CD1c-positive myeloid dendritic cell (primary cell): ENCODE data around the gene MEG3.
"Not testable (repeated sequence)": the region's sequence is repeated elsewhere in the genome, so short reads cannot be mapped to it uniquely, and the experiment has no call there.

Source experiments
- DNase-seq: peaks from one replicate; pipeline ENCODE4 v3.0.0-alpha.2; 2016; ENCODE audit errors: extremely low spot score

Gene MEG3

GRCh38 chr14:100815478-100816285 lies 10.2 kb upstream of the MEG3 start:
- DNase-seq, result no peak

GRCh38 chr14:100816286-100816949 lies 9.5 kb upstream of the MEG3 start:
- DNase-seq, result no peak

- DNase-seq, result no peak
These were observed 8.7 kb upstream of the MEG3 start for GRCh38 chr14:100816950-100817901.

GRCh38 chr14:100818221-100818699 lies 7.7 kb upstream of the MEG3 start:
- no peak for DNase-seq

- DNase-seq, result not testable (repeated sequence)
These were observed 7.0 kb upstream of the MEG3 start for GRCh38 chr14:100818923-100819322.

- DNase-seq, result no peak
These were observed 6.5 kb upstream of the MEG3 start for GRCh38 chr14:100819453-100819828.

- no peak for DNase-seq
These were observed 6.0 kb upstream of the MEG3 start for GRCh38 chr14:100819829-100820475.

GRCh38 chr14:100820957-100821356 lies 5.0 kb upstream of the MEG3 start:
- DNase-seq, result no peak

- no peak for DNase-seq
These were observed 3.9 kb upstream of the MEG3 start for GRCh38 chr14:100822013-100822412.

- DNase-seq, result no peak
These were observed 3.2 kb upstream of the MEG3 start for GRCh38 chr14:100822532-100823296.

GRCh38 chr14:100823413-100824080 lies 2.4 kb upstream of the MEG3 start:
- DNase-seq, result no peak

- peak; percentile 1 for DNase-seq
These were observed 1.8 kb upstream of the MEG3 start for GRCh38 chr14:100824091-100824551.

GRCh38 chr14:100824901-100825712 lies 811 bp upstream of the MEG3 start:
- DNase-seq, result no peak

- DNase-seq, result no peak
These were observed 628 bp downstream of the MEG3 start for GRCh38 chr14:100826391-100827100.

- DNase-seq, result no peak
These were observed 1.4 kb downstream of the MEG3 start for GRCh38 chr14:100827101-100828021.

GRCh38 chr14:100828031-100828769 lies 2.3 kb downstream of the MEG3 start:
- DNase-seq, result no peak

- DNase-seq, result no peak
These were observed 4.8 kb downstream of the MEG3 start for GRCh38 chr14:100830681-100831080.
